ENCODE measurements around the gene EIF4G3.
"Not testable (repeated sequence)": the region's sequence is repeated elsewhere in the genome, so short reads cannot be mapped to it uniquely, and the experiment has no call there.

The EIF4G3 gene

DNA sequence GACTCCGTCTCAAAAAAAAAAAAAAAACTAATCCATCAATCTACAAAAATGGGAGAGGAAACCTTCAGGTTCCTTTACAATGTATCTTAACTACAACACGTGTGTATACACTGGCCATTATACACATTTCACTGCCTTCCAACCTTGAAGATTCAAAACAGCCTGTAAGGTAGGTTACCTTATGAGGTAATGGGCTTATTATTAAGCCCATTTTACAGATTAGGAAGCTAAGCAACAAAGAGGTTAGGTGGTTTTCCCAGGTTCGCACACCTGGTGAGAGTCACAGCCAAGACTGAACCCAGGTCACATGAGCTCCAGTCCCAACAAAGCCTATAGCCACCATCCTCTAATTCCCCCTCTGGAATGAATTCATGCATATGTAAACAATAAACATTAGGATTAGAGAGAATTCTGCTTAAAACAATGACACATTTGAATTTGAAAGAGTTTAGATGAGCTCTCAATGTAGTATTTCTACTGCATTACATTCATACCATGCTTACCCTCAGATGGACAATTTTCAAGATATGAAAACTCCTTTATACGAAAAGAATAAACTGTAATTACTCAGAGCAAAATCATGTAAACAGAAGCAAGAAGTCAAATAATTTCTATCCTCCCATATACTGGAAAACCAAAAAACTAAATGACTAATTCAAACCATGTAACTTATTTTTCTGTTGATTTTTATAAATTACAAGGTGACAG is 54.8 kb downstream of the EIF4G3 start:
- no peak for DNase-seq (ENCODE audit: low read depth, low spot score)
- H3K4me3 ChIP-seq (ENCODE audit: low read length): no peak overlapping the region

- H3K4me3 ChIP-seq (ENCODE audit: low read length): no peak overlapping the region
- no peak for DNase-seq (ENCODE audit: low read depth, low spot score)
Observed at GRCh38 chr1:21118167-21118566, 58.5 kb downstream of the EIF4G3 start.

- H3K4me3 ChIP-seq (ENCODE audit: low read length): no peak overlapping the region
- no peak for DNase-seq (ENCODE audit: low read depth, low spot score)
Observed at GRCh38 chr1:21117597-21118001, 59.1 kb downstream of the EIF4G3 start.

GRCh38 chr1:21117159-21117558 is 59.5 kb downstream of the EIF4G3 start:
- no peak for DNase-seq (ENCODE audit: low read depth, low spot score)
- H3K4me3 ChIP-seq (ENCODE audit: low read length): no peak overlapping the region

DNA sequence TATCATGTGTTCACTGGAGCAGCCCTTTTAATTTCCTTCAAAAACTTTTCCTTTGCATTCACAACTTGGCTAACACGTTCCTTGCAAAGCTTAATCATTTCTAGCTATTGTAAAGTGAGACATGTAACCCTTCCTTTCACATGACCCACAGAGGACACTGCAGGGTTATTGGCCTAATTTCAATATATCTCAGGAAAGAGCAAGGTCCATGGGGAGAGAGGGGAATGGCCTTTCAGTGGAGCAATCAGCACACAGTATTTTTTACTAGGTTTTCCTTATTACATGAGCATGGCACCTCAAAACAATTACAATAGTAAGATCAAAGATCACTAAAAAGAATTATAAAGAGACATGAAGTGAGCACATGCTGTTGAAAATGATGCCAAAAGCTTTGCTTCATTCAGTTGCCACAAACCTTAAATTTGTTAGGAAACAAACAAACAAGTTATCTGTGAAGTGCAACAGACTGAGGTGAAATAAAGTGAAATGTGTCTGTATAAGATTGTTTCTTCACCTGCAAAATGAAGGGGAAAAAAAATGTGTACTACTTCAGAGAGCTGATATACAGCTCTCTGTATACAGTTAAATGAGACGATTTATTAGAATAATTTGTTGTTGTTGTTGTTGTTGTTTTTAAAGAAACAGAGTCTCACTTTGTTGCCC is 61.5 kb downstream of the EIF4G3 start:
- no peak overlapping the region for H3K4me3 ChIP-seq (ENCODE audit: low read length)
- DNase-seq (ENCODE audit: low read depth, low spot score): no peak

DNA sequence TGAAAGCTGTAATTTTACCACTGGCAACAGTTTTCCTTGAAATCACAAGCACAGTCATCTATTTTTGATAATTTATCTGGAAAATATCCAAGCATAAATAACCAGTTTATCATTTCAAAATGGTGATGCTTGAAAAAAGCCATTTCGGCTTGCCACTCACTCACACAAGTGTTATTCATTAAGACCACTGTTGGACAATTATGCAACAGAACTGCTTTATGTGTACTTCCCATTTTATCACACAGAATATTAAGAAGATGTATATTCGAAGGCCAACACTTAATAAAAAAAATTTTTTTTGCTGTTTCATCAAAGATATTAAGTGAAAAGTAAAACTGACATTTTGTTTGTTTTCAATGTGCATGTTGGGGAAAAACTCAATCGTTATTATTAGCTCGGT is 62.3 kb downstream of the EIF4G3 start:
- no peak for DNase-seq (ENCODE audit: low read depth, low spot score)
- no peak overlapping the region for H3K4me3 ChIP-seq (ENCODE audit: low read length)

DNA sequence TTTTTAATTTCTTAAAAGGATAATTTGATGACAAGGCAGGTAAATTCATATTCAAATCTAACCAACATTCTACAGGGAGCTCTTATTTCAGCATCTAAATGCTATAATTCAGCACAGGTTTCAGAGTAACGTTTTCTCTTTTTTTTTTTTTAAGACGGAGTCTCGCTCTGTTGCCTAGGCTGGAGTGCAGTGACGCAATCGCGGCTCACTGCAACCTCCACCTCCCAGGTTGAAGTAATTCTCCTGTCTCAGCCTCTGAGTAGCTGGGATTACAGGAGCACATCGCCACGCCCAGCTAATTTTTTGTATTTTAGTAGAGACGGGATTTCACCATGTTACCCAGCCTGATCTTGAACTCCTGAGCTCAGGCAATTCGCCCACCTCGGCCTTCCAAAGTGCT is 66.5 kb downstream of the EIF4G3 start:
- no peak for DNase-seq (ENCODE audit: low read depth, low spot score)
- no peak overlapping the region for H3K4me3 ChIP-seq (ENCODE audit: low read length)

- DNase-seq (ENCODE audit: low read depth, low spot score): no peak
- H3K4me3 ChIP-seq (ENCODE audit: low read length): no peak overlapping the region
Observed at GRCh38 chr1:21106709-21107108, 70.0 kb downstream of the EIF4G3 start.

DNA sequence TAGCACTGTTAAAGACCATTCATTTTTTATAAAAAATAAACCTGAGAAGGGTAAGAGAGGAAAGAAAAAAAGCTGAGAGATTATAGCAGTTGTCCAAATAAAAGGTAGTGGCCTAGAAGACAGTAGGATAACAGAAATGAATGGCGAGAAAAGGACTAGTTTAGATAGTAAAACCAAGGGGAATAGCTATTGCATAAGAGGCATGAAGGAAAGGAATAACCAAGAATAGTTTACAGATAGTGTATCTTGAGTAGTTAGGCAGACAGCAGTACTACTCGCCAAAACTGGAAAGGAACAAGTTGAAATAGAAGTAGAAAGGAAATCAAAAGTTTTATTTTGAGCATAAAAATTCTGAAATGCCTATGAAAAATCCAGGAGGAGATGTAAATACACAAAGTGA is 70.5 kb downstream of the EIF4G3 start:
- H3K4me3 ChIP-seq (ENCODE audit: low read length): no peak overlapping the region
- DNase-seq (ENCODE audit: low read depth, low spot score): no peak

- H3K4me3 ChIP-seq (ENCODE audit: low read length): no peak overlapping the region
- no peak for DNase-seq (ENCODE audit: low read depth, low spot score)
Observed at GRCh38 chr1:21105807-21106206, 70.9 kb downstream of the EIF4G3 start.

DNA sequence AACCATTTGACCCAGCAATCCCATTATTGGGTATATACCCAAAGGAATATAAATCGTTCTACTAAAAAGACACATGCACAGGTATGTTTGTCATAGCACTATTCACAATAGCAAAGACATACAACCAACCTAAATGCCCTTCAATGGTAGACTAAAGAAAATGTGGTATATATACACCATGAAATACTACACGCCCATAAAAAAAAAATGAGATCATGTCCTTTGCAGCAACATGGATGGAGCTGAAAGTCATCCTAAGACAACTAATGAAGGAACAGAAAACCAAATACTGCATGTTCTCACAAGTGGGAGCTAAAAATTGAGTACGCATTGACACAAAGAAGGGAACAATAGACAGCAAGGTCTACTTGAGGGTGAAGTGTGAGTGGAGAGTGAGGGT is 72.0 kb downstream of the EIF4G3 start:
- no peak overlapping the region for H3K4me3 ChIP-seq (ENCODE audit: low read length)
- DNase-seq (ENCODE audit: low read depth, low spot score): no peak

- H3K4me3 ChIP-seq (ENCODE audit: low read length): no peak overlapping the region
Observed at GRCh38 chr1:21100481-21100921, 76.2 kb downstream of the EIF4G3 start.

DNA sequence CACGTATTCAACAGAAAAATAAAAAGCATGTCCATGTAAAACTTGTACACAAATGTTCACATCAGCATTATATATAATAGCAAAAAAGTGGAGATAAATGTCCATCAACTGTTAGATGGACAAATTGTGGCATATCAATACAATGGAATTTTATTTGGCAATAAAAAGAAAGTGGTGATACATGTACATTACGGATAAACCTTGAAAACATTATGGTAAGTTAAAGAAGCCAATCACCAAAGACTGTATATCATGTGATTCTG is 76.9 kb downstream of the EIF4G3 start:
- no peak overlapping the region for H3K4me3 ChIP-seq (ENCODE audit: low read length)
- no peak for DNase-seq (ENCODE audit: low read depth, low spot score)

More at GRCh38 chr1:21100481-21100921, 76.2 kb downstream of the EIF4G3 start:
- DNase-seq (ENCODE audit: low read depth, low spot score): no peak

DNA sequence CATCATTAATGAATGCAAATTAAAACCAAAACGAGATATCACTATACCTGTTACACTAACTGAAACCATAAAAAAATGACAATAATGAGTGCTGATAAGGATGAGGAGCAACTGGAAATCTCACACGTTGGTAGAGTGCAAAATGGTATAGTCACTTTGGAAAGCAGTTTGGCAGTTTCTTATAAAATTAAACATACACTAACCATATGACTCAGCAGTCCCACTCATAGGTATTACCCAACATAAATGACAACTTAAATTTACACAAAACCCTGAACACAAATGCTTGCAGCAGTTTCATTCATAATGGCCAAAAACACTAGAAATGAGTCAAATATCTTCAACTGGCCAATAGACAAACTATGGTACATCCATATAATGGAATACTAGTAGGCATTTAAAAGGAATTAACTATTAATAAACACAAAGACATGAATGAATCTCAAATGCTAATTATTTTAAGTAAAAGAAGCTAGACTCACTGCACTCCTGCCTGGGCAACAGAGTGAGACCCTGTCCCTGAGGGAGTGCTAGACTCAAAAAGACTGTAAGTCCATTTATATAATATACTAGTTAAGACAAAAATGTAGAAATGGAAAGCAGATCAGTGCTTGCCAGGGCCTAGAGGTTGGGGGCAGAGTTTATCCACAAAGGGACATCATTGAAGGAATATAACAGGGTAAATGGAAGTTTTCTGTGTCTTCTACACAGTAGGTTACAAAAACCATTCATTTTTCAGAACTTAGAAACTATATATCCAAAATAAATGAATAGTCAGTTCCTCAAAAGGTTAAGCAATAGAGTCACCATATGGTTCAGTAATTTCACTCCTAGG is 77.4 kb downstream of the EIF4G3 start:
- DNase-seq (ENCODE audit: low read depth, low spot score): no peak
- H3K4me3 ChIP-seq (ENCODE audit: low read length): no peak overlapping the region

GRCh38 chr1:21098186-21098915 is 78.3 kb downstream of the EIF4G3 start:
- no peak for DNase-seq (ENCODE audit: low read depth, low spot score)

DNA sequence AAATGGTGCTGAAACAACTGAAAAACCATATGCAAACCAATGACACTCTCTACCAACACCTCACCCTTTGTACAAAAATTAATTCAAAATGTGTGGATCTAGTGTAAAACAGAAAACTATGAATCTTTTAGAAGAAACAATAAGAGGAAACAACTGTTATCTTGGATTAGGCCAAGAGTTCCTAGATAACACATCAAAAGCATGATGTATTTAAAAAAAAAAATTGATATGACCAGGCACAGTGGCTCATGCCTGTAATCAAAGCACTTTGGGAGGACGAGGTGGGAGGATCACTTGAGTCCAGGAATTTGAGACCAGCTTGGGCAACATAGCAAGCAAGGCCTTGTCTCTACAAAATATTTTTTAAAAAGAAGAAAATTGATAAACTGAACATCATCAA is 79.0 kb downstream of the EIF4G3 start:
- DNase-seq (ENCODE audit: low read depth, low spot score): no peak
- no peak overlapping the region for H3K4me3 ChIP-seq (ENCODE audit: low read length)

More at GRCh38 chr1:21098186-21098915, 78.3 kb downstream of the EIF4G3 start:
- H3K4me3 ChIP-seq (ENCODE audit: low read length): no peak overlapping the region

DNA sequence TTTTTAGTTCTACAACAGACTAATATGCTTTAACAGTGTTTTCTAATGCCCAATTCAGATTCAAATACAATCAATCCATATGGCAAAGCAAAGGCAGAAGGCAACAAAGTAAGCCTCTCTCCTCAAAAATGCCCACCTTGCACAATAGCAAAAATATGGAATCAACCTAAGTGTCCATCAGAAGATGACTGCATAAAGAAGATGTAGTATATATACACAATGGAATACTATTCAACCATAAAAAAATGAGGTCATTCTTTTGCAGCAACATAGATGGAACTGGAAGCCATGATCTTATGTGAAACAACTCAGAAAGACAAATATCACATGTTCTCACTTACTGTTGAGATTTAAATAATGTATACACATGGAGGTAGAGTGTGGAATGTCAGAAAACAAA is 80.7 kb downstream of the EIF4G3 start:
- no peak overlapping the region for H3K4me3 ChIP-seq (ENCODE audit: low read length)
- no peak for DNase-seq (ENCODE audit: low read depth, low spot score)

DNA sequence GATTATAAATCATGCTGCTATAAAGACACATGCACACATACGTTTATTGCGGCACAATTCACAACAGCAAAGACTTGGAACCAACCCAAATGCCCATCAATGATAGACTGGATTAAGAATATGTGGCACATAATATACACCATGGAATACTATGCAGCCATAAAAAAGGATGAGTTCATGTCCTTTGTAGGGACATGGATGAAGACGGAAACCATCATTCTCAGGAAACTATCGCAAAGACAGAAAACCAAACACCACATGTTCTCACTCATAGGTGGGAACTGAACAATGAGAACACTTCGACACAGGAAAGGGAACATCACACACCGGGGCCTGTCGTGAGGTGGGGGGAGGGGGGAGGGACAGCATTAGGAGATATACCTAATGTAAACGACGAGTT is 82.4 kb downstream of the EIF4G3 start:
- not testable (repeated sequence) for DNase-seq (ENCODE audit: low read depth, low spot score); H3K4me3 ChIP-seq (ENCODE audit: low read length)

- not testable (repeated sequence) for DNase-seq (ENCODE audit: low read depth, low spot score); H3K4me3 ChIP-seq (ENCODE audit: low read length)
Observed at GRCh38 chr1:21093271-21093958, 83.3 kb downstream of the EIF4G3 start.

All from Jurkat, Clone E6-1 (cell line).